Heart right ventricle (tissue), 16 donors: Measurements from ENCODE around the gene FAM89B. TPM values are rescaled to one million over a fixed set of nuclear protein-coding genes. Genes with fewer than 3 reads are reported as not detected.

Experiments
- ATAC-seq, 8 donors: fragments of 200-7000 bp; cut with Tn5 transposase; one replicate each; pipeline ENCODE4 v1.9.1; 2020; ENCODE audit warnings: mild to moderate bottlenecking in 8 of 8, moderate library complexity in 8 of 8, moderate number of reproducible peaks in 1 of 8
- DNase-seq, 2 donors: peaks; one replicate each; pipeline ENCODE4 v3.0.0-alpha.2; 2020
- H3K27ac ChIP-seq, 10 donors: fragments of 200-600 bp; sonication (generic) in 2 of 10; one replicate each; pipeline versions ENCODE4 v1.5.0 to v1.8.0; 2020 to 2022; ENCODE audit warnings: mild to moderate bottlenecking in 3 of 10
- H3K27me3 ChIP-seq, 7 donors: fragments of 200-600 bp; one replicate each; pipeline ENCODE4 v1.8.0; 2021 to 2022; ENCODE audit warnings: mild to moderate bottlenecking in 2 of 7
- H3K36me3 ChIP-seq, 9 donors: fragments of 200-600 bp; sonication (generic) in 1 of 9; one replicate each; pipeline versions ENCODE4 v1.5.0 to v1.8.0; 2020 to 2022; ENCODE audit warnings: mild to moderate bottlenecking in 2 of 9
- H3K4me1 ChIP-seq, 9 donors: fragments of 200-600 bp; sonication (generic) in 1 of 9; one replicate each; pipeline versions ENCODE4 v1.5.0 to v1.8.0; 2020 to 2022; ENCODE audit warnings: mild to moderate bottlenecking in 4 of 9
- H3K4me3 ChIP-seq, 10 donors: fragments of 200-600 bp; sonication (generic) in 2 of 10; one replicate each; pipeline versions ENCODE4 v1.5.0 to v1.8.0; 2020 to 2022; ENCODE audit warnings: mild to moderate bottlenecking in 7 of 10, moderate library complexity in 2 of 10
- H3K9me3 ChIP-seq, 11 donors: fragments of 200-600 bp in 10 of 11; sonication (generic) in 2 of 11; one replicate each; pipeline versions ENCODE4 v1.5.0 to v1.8.0; 2013 to 2022; ENCODE audit warnings: mild to moderate bottlenecking in 2 of 11, control low read depth in 1 of 11, moderate library complexity in 1 of 11
- CTCF ChIP-seq, 9 donors: fragments of 200-600 bp; sonication (generic) in 2 of 9; IDR thresholded peaks; one replicate each; pipeline versions ENCODE4 v1.5.0 to v1.8.0; 2021 to 2022; ENCODE audit warnings: antibody characterized with exemption in 9 of 9, mild to moderate bottlenecking in 5 of 9, moderate library complexity in 1 of 9
- WGBS, 2 donors: extraction: QIAGEN DNeasy Blood & Tissue Kit; methylation state at CpG; one replicate each; pipeline ENCODE4 v1.1.7; 2013; ENCODE audit warnings: inconsistent platforms in 1 of 2; 5-methylcytosine and 5-hydroxymethylcytosine counted together
- intact Hi-C, 10 donors: fragments of 100-400 bp; cut with DNase I; formaldehyde crosslinking; loops; one replicate each; pipeline versions ENCODE4 v1.11.1 to v1.14.2; 2022
- polyA plus RNA-seq, 2 donors: library from polyadenylated mRNA; stranded (reverse); fragments of 200-250 nt; gene quantifications; one replicate each; pipeline ENCODE4 v1.2.3, GENCODE V29; 2013
- total RNA-seq, 10 donors: library from RNA; stranded (reverse); fragmentation: NEBNext Ultra II Directional in 3 of 10; extraction: Animal tissue kit (Norgen Biotek cat#: 25700) in 3 of 10; gene quantifications; one replicate each; pipeline versions ENCODE4 v1.2.1 to v1.2.4, GENCODE V29; 2021 to 2023
- donor health status: Arrhythmogenic right ventricular cardiomyopathy.
- donor health status: ischemic (EF 13 %, LVEDD 7.1; RV severe dilation, severe dysfunction).
- donor health status: healthy with polysubstance abuse.
- donor health status: DM: no; HTN: yes; CAD: no.
- donor health status: DM: no; HTN: no; CAD: no.
- donor health status: ischemic (EF 25% LVEDD 6.9; RV normal size, moderate dysfunction).
- donor health status: ischemic (EF 25% LVEDD 5.7; RV mildly dilated, moderate dysfunction).
- donor health status: healthy.
- donor health status: DM: yes; HTN: yes; CAD: no.
- donor health status: Ischemic cardiomyopathy.
- donor health status: ischemic (EF 35%, LVEDD 5.7; RV mildly dilated, moderate dysfunction).
- donor health status: nonischemic (EF 11% LVEDD 7.7; RV severe dilation, severe dysfunction).
- donor health status: DM: yes; HTN: yes; CAD: no.
- donor health status: PGD.
- donor health status: ischemic (EF 29% LVEDD 5.4; RV normal size, mild dysfunction).
- donor health status: nonischemic (EF 23%, LVEDD 6.1; RV moderate dilation, normal function).

FAM89B gene
- total and polyA plus RNA-seq, 12 donors, result 21.2 to 55.7 (median 33.8) TPM

GRCh38 chr11:65579291-65579690 is 7.0 kb downstream of the FAM89B start:
- Histone ChIP-seq H3K36me3 (peaks cover 0 to 58% (median 20%) of the 10 kb centered on the region in 9 donors), H3K4me1 (peaks cover 16 to 41% (median 35%) of the 10 kb centered on the region in 9 donors), H3K27me3 (no peaks in the 10 kb centered on the region), H3K4me3 (no peak overlapping the region), H3K9me3 (no peaks in the 10 kb centered on the region), H3K27ac (no peak overlapping the region)
- DNase-seq (no peak), ATAC-seq (no peak)
- WGBS, 2 donors, result 83 to 84% methylated on average over 4 of the region's 4 CpGs
- no peak for TF ChIP-seq CTCF (IDR thresholded peaks at IDR 0.05)
- intact Hi-C loops, result loop anchor here in 1 of 10 donors (5.0 kb wide), 1 partner anchor 78 kb away; no protein-coding TSS in a partner anchor

- intact Hi-C loops, result loop anchor here in 1 of 10 donors (10.0 kb wide), 1 partner anchor 45 kb away; no protein-coding TSS in a partner anchor
- Histone ChIP-seq H3K27me3 (no peaks in the 10 kb centered on the region), H3K27ac (no peak overlapping the region), H3K9me3 (no peaks in the 10 kb centered on the region), H3K4me3 (no peak overlapping the region), H3K4me1 (peaks cover 13 to 33% (median 26%) of the 10 kb centered on the region in 9 donors), H3K36me3 (peaks cover 0 to 64% (median 22%) of the 10 kb centered on the region in 9 donors)
- DNase-seq (no peak), ATAC-seq (no peak)
- WGBS, 2 donors, result 90 to 94% methylated on average over 19 of the region's 19 CpGs
- TF ChIP-seq CTCF (IDR thresholded peaks at IDR 0.05), result no peak
These were observed 7.8 kb downstream of the FAM89B start for GRCh38 chr11:65580031-65580692.

GRCh38 chr11:65580756-65581155 is 8.4 kb downstream of the FAM89B start:
- intact Hi-C loops, result loop anchor here in 1 of 10 donors (10.0 kb wide), 1 partner anchor 46 kb away; no protein-coding TSS in a partner anchor
- no peak for TF ChIP-seq CTCF (IDR thresholded peaks at IDR 0.05)
- Histone ChIP-seq H3K9me3 (no peaks in the 10 kb centered on the region), H3K4me3 (no peak overlapping the region), H3K4me1 (peaks cover 13 to 32% (median 23%) of the 10 kb centered on the region in 9 donors), H3K27ac (no peak overlapping the region), H3K27me3 (no peaks in the 10 kb centered on the region), H3K36me3 (peaks cover 0 to 69% (median 22%) of the 10 kb centered on the region in 9 donors)
- WGBS, 2 donors, result 95 to 98% methylated on average over 8 of the region's 8 CpGs
- DNase-seq, result no peak
- ATAC-seq, result no peak

- Histone ChIP-seq H3K27ac (peak overlapping the region in 1 of 10 donors; percentile 32), H3K36me3 (peaks cover 0 to 78% (median 22%) of the 10 kb centered on the region in 9 donors), H3K9me3 (no peaks in the 10 kb centered on the region), H3K4me3 (no peak overlapping the region), H3K27me3 (no peaks in the 10 kb centered on the region), H3K4me1 (peaks cover 17 to 36% (median 29%) of the 10 kb centered on the region in 9 donors)
- no peak for TF ChIP-seq CTCF (IDR thresholded peaks at IDR 0.05)
- WGBS, 2 donors, result 86 to 91% methylated on average over 3 of the region's 3 CpGs
- ATAC-seq, result no peak
- intact Hi-C loops, result loop anchor here in 1 of 10 donors (10.0 kb wide), 1 partner anchor 47 kb away; no protein-coding TSS in a partner anchor
- no peak for DNase-seq
These were observed 9.6 kb downstream of the FAM89B start for GRCh38 chr11:65581928-65582327.
